D721Med (cell line): ENCODE measurements around the gene ASS1.

Experiments used
- DNase-seq: peaks from one replicate; pipeline ENCODE4 v3.0.0; 2011; ENCODE audit warnings: low spot score; ENCODE audit not compliant: insufficient read length
- FAIRE-seq: peaks from 2 replicates; lab custom pipeline; 2011; peaks lifted over from hg19 to GRCh38; lab: Jason Lieb, UNC
- CTCF ChIP-seq: IDR thresholded peaks from 2 replicates; pipeline ENCODE4 v1.5.1; 2012; ENCODE audit warnings: mild to moderate bottlenecking, control low read depth; ENCODE audit not compliant: insufficient read depth; ENCODE audit errors: missing control alignments

Gene ASS1

GRCh38 chr9:130454812-130455325 is 10.1 kb downstream of the ASS1 start:
- FAIRE-seq (no peak), DNase-seq (no peak)

GRCh38 chr9:130458027-130458803 is 13.5 kb downstream of the ASS1 start:
- no peak for FAIRE-seq
- TF ChIP-seq CTCF: no peak
- DNase-seq: no peak

More at GRCh38 chr9:130454812-130455325, 10.1 kb downstream of the ASS1 start:
- no peak for TF ChIP-seq CTCF

- TF ChIP-seq CTCF: no peak
- DNase-seq: no peak
- FAIRE-seq: no peak
Measured at GRCh38 chr9:130458804-130459067, 14.0 kb downstream of the ASS1 start.

- no peak for FAIRE-seq
- TF ChIP-seq CTCF: no peak
- DNase-seq: no peak
Measured at GRCh38 chr9:130459151-130459550, 14.4 kb downstream of the ASS1 start.

- FAIRE-seq: no peak
- TF ChIP-seq CTCF: no peak
- no peak for DNase-seq
Measured at GRCh38 chr9:130459941-130460669, 15.3 kb downstream of the ASS1 start.

- peak; percentile 73 for DNase-seq
- peak; percentile 88 for TF ChIP-seq CTCF
- no peak for FAIRE-seq
Measured at GRCh38 chr9:130461218-130461630, 16.5 kb downstream of the ASS1 start.

- DNase-seq (no peak), FAIRE-seq (no peak)
- TF ChIP-seq CTCF: no peak
Measured at GRCh38 chr9:130461731-130462130, 17.0 kb downstream of the ASS1 start.
